Measurements from ENCODE around the gene INO80.

INO80 gene

GRCh38 chr15:41096178-41096577, 19.9 kb downstream of the INO80 start:
- TF ChIP-seq ISL1 (CRISPR knock-in tag; IDR thresholded peaks at IDR 0.05) (no peak), CSRNP3 (CRISPR knock-in tag; IDR thresholded peaks at IDR 0.05) (no peak), ZFP30 (CRISPR knock-in tag; IDR thresholded peaks at IDR 0.05) (no peak), OSR1 (CRISPR knock-in tag; IDR thresholded peaks at IDR 0.05) (no peak), CREB5 (CRISPR knock-in tag; IDR thresholded peaks at IDR 0.05; ENCODE audit: low read depth) (no peak), CSDC2 (CRISPR knock-in tag; IDR thresholded peaks at IDR 0.05) (no peak), PATZ1 (CRISPR knock-in tag; IDR thresholded peaks at IDR 0.05; ENCODE audit: borderline replicate concordance) (no peak), POU6F1 (CRISPR knock-in tag; IDR thresholded peaks at IDR 0.05; ENCODE audit: borderline replicate concordance, low read depth) (no peak), ESRRG (CRISPR knock-in tag; IDR thresholded peaks at IDR 0.05) (no peak), ARNTL (CRISPR knock-in tag; IDR thresholded peaks at IDR 0.05; ENCODE audit: borderline replicate concordance, low read depth) (no peak), RARB (CRISPR knock-in tag; IDR thresholded peaks at IDR 0.05) (no peak), PPARA (CRISPR knock-in tag; IDR thresholded peaks at IDR 0.05; ENCODE audit: borderline replicate concordance) (no peak), GLIS3 (CRISPR knock-in tag; IDR thresholded peaks at IDR 0.05) (no peak)
- no peak for ATAC-seq

- no peak for ATAC-seq
Observed at GRCh38 chr15:41085029-41085428, 31.1 kb downstream of the INO80 start.

More at GRCh38 chr15:41085029-41085428, 31.1 kb downstream of the INO80 start:
- no peak for TF ChIP-seq RARB (CRISPR knock-in tag; IDR thresholded peaks at IDR 0.05)
- no peak for TF ChIP-seq POU6F1 (CRISPR knock-in tag; IDR thresholded peaks at IDR 0.05; ENCODE audit: borderline replicate concordance, low read depth)
- no peak for TF ChIP-seq ZNF8 (CRISPR knock-in tag; IDR thresholded peaks at IDR 0.05)
- no peak for TF ChIP-seq CREB5 (CRISPR knock-in tag; IDR thresholded peaks at IDR 0.05; ENCODE audit: low read depth)
- no peak for TF ChIP-seq TOX (CRISPR knock-in tag; IDR thresholded peaks at IDR 0.05; ENCODE audit: borderline replicate concordance)
- TF ChIP-seq ZFP30 (CRISPR knock-in tag; IDR thresholded peaks at IDR 0.05) = no peak
- no peak for TF ChIP-seq ZFP3 (CRISPR knock-in tag; IDR thresholded peaks at IDR 0.05)
- no peak for TF ChIP-seq OSR1 (CRISPR knock-in tag; IDR thresholded peaks at IDR 0.05)
- TF ChIP-seq PATZ1 (CRISPR knock-in tag; IDR thresholded peaks at IDR 0.05; ENCODE audit: borderline replicate concordance) = no peak
- no peak for TF ChIP-seq TCF4 (CRISPR knock-in tag; IDR thresholded peaks at IDR 0.05; ENCODE audit: borderline replicate concordance)
- TF ChIP-seq ZNF565 (CRISPR knock-in tag; conservative IDR thresholded peaks at IDR 0.05; ENCODE audit: low read depth) = no peak
- TF ChIP-seq GLIS3 (CRISPR knock-in tag; IDR thresholded peaks at IDR 0.05) = no peak
- no peak for TF ChIP-seq ZC3H10 (CRISPR knock-in tag; IDR thresholded peaks at IDR 0.05)
- TF ChIP-seq ESRRG (CRISPR knock-in tag; IDR thresholded peaks at IDR 0.05) = no peak
- TF ChIP-seq ISL1 (CRISPR knock-in tag; IDR thresholded peaks at IDR 0.05) = no peak
- TF ChIP-seq CSRNP3 (CRISPR knock-in tag; IDR thresholded peaks at IDR 0.05) = no peak
- TF ChIP-seq PPARA (CRISPR knock-in tag; IDR thresholded peaks at IDR 0.05; ENCODE audit: borderline replicate concordance) = no peak
- TF ChIP-seq ARNTL (CRISPR knock-in tag; IDR thresholded peaks at IDR 0.05; ENCODE audit: borderline replicate concordance, low read depth) = no peak
- no peak for TF ChIP-seq BACH2 (CRISPR knock-in tag; IDR thresholded peaks at IDR 0.05; ENCODE audit: borderline replicate concordance)
- TF ChIP-seq ZNF70 (CRISPR knock-in tag; IDR thresholded peaks at IDR 0.05) = no peak
